Glutamatergic neuron (in vitro differentiated cells): ENCODE data around the gene ALX4. TPM values are rescaled to one million over a fixed set of nuclear protein-coding genes. Genes with fewer than 3 reads are reported as not detected.

Experiments used
- DNase-seq: peaks from one replicate; pipeline ENCODE4 v3.0.0; 2022
- H3K27ac Mint-ChIP-seq: one replicate; pipeline ENCODE4 v1.8.0; 2020; ENCODE audit warnings: mild to moderate bottlenecking, mixed read lengths, inconsistent platforms; ENCODE audit not compliant: unreplicated experiment
- H3K27me3 Mint-ChIP-seq: one replicate; pipeline ENCODE4 v1.8.0; 2020; ENCODE audit warnings: mild to moderate bottlenecking, moderate library complexity, mixed read lengths, inconsistent platforms; ENCODE audit not compliant: unreplicated experiment
- H3K36me3 Mint-ChIP-seq: one replicate; pipeline ENCODE4 v1.8.0; 2020; ENCODE audit warnings: mild to moderate bottlenecking, mixed read lengths, inconsistent platforms; ENCODE audit not compliant: unreplicated experiment
- H3K4me1 Mint-ChIP-seq: one replicate; pipeline ENCODE4 v1.8.0; 2020; ENCODE audit warnings: mild to moderate bottlenecking, low read depth, mixed read lengths, inconsistent platforms; ENCODE audit not compliant: unreplicated experiment
- H3K4me3 Mint-ChIP-seq: one replicate; pipeline ENCODE4 v1.8.0; 2020; ENCODE audit warnings: mild to moderate bottlenecking, mixed read lengths, inconsistent platforms; ENCODE audit not compliant: unreplicated experiment
- H3K9me3 Mint-ChIP-seq: one replicate; pipeline ENCODE4 v1.8.0; 2020; ENCODE audit warnings: mild to moderate bottlenecking, moderate library complexity, mixed read lengths, inconsistent platforms; ENCODE audit not compliant: unreplicated experiment
- total RNA-seq: library from RNA; stranded (reverse); fragmentation: NEBNext Ultra II Directional; extraction: Animal tissue kit (Norgen Biotek cat#: 25700); gene quantifications from one replicate; pipeline ENCODE4 v1.2.1, GENCODE V29; 2021; ENCODE audit not compliant: unreplicated experiment
- TF ChIP-seq, protein P1 (sequence below): fragments of 200-600 bp; sonication (generic); IDR thresholded peaks from one replicate; pipeline ENCODE4 v1.5.0; 2021; ENCODE audit not compliant: partially characterized antibody, unreplicated experiment

The ALX4 gene
- total RNA-seq, 1 donor from 2014 or later, result not detected

DNA sequence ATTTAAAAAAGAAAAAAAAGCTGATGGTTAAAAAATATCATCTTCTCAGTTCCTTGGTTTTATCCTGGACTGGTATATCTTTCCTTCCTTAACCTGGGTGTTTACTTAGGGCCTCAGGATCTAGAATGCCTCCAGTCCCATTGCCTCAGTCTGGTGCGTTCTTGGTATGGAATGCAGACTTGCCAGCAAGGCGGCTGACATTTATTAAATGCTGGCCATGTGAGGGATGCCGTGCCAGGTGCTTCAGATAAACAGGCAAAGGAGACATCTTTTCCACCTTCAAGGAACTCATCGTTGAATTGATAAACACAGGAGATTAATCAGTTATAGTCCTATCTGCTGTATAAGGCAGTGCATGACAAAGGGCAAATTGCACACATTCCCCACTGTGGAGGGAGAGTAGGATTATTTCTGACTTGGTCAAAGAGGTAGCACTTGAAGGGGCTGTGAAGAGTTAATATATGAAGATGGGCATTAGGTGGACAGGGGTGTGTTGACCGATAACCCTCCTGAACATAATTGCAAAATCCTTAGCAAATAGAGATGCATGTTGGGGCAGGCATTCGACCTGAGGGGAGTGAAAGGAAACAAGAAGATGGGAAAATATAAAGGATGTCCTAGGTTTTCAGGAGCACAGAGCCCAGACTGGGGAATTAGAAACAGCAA, 54.4 kb downstream of the ALX4 start:
- Mint-ChIP-seq H3K9me3 (peaks cover 9% of the 10 kb centered on the region), H3K4me3 (no peak overlapping the region), H3K36me3 (peaks cover 28% of the 10 kb centered on the region), H3K27ac (no peak overlapping the region), H3K4me1 (no peaks in the 10 kb centered on the region), H3K27me3 (peaks cover 2% of the 10 kb centered on the region)
- TF ChIP-seq, protein P1, sequence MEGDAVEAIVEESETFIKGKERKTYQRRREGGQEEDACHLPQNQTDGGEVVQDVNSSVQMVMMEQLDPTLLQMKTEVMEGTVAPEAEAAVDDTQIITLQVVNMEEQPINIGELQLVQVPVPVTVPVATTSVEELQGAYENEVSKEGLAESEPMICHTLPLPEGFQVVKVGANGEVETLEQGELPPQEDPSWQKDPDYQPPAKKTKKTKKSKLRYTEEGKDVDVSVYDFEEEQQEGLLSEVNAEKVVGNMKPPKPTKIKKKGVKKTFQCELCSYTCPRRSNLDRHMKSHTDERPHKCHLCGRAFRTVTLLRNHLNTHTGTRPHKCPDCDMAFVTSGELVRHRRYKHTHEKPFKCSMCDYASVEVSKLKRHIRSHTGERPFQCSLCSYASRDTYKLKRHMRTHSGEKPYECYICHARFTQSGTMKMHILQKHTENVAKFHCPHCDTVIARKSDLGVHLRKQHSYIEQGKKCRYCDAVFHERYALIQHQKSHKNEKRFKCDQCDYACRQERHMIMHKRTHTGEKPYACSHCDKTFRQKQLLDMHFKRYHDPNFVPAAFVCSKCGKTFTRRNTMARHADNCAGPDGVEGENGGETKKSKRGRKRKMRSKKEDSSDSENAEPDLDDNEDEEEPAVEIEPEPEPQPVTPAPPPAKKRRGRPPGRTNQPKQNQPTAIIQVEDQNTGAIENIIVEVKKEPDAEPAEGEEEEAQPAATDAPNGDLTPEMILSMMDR, result no peak
- no peak for DNase-seq

DNA sequence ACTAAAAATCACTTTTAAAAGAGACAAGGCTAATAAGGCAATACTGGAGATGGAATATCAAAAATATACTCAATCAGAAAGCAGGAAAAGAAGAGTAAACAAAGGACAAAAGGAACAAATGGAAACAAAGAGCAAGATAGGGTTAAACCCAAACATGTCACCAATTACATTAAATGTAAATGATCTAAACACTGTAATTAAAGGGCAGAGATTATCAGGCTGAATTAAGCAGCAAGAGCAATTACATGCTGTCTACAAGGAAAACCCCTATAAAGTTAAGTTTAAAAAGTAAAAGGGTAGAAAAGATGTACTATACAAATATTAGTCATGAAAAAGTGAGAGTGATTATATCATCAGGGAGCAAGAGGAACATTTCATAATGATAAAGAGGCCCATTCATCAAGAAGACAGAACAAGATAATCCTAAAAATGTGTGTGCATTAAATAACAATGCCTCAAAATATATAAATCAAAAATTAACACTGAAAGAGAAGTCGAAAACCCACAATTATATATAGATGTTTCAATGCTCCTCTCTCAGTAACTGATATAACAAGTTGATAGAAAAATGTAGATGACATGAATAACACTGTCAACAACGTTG, 56.8 kb downstream of the ALX4 start:
- H3K9me3 Mint-ChIP-seq, result peaks cover 9% of the 10 kb centered on the region

GRCh38 chr11:44250421-44250820, 59.5 kb downstream of the ALX4 start:
- no peak overlapping the region for H3K27ac Mint-ChIP-seq
- H3K4me3 Mint-ChIP-seq, result no peak overlapping the region
- H3K9me3 Mint-ChIP-seq, result peaks cover 9% of the 10 kb centered on the region
- TF ChIP-seq, protein P1, result no peak
- H3K4me1 Mint-ChIP-seq, result no peaks in the 10 kb centered on the region
- no peak for DNase-seq
- H3K36me3 Mint-ChIP-seq, result peaks cover 28% of the 10 kb centered on the region
- H3K27me3 Mint-ChIP-seq, result peaks cover 2% of the 10 kb centered on the region

More for the DNA sequence above, 56.8 kb downstream of the ALX4 start:
- TF ChIP-seq, protein P1, result no peak
- no peak overlapping the region for H3K27ac Mint-ChIP-seq
- no peaks in the 10 kb centered on the region for H3K4me1 Mint-ChIP-seq
- no peak overlapping the region for H3K4me3 Mint-ChIP-seq
- H3K36me3 Mint-ChIP-seq, result peaks cover 28% of the 10 kb centered on the region
- DNase-seq, result no peak
- peaks cover 2% of the 10 kb centered on the region for H3K27me3 Mint-ChIP-seq

- peaks cover 2% of the 10 kb centered on the region for H3K4me1 Mint-ChIP-seq
- H3K9me3 Mint-ChIP-seq, result peaks cover 8% of the 10 kb centered on the region
- H3K4me3 Mint-ChIP-seq, result no peak overlapping the region
- DNase-seq, result no peak
- peaks cover 23% of the 10 kb centered on the region for H3K36me3 Mint-ChIP-seq
- TF ChIP-seq, protein P1, result no peak
- H3K27ac Mint-ChIP-seq, result no peak overlapping the region
- peaks cover 4% of the 10 kb centered on the region for H3K27me3 Mint-ChIP-seq
These were observed 61.8 kb downstream of the ALX4 start for GRCh38 chr11:44248109-44248508.

DNA sequence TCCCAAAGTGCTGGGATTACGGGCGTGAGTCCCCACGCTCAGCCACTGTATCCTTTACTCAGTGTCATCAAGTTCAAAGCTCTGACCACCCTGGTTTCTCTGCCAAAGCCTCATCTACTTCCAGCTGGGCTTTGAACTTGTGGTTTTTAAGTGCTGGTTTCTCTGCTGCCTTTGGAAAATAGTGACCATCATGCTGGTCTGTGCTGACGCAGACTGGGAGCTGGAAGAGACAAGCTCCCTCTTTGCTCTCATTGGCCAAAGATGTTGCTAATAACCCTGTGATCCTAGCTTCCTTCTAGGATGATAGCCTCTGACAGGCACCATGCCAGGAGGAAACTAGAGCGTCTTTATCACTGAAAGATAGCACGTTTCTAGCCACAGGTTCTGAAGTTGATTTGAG, 62.4 kb downstream of the ALX4 start:
- Mint-ChIP-seq H3K4me1 (peaks cover 2% of the 10 kb centered on the region), H3K27ac (no peak overlapping the region), H3K36me3 (peaks cover 17% of the 10 kb centered on the region), H3K9me3 (peaks cover 6% of the 10 kb centered on the region), H3K4me3 (no peak overlapping the region), H3K27me3 (peaks cover 4% of the 10 kb centered on the region)
- TF ChIP-seq, protein P1, result no peak
- no peak for DNase-seq
